SK-N-MC (cell line): ENCODE results near the gene BCL3.
"Not testable (repeated sequence)": the region's sequence is repeated elsewhere in the genome, so short reads cannot be mapped to it uniquely, and the experiment has no call there.

Experiments
- EZH2 ChIP-seq: fragments of 200-600 bp; sonication (generic); IDR thresholded peaks from one replicate; pipeline ENCODE4 v1.6.1; 2017; ENCODE audit warnings: antibody characterized with exemption
- POLR2AphosphoS5 ChIP-seq: IDR thresholded peaks from 2 replicates; pipeline ENCODE4 v1.6.1; 2012; ENCODE audit warnings: mild to moderate bottlenecking, low read depth, low read length, borderline replicate concordance

- not testable (repeated sequence) for TF ChIP-seq EZH2, POLR2AphosphoS5
Measured at GRCh38 chr19:44772144-44772543, 23.6 kb downstream of the BCL3 start.
